ENCODE data around the gene MIS12.

Gene MIS12

DNA sequence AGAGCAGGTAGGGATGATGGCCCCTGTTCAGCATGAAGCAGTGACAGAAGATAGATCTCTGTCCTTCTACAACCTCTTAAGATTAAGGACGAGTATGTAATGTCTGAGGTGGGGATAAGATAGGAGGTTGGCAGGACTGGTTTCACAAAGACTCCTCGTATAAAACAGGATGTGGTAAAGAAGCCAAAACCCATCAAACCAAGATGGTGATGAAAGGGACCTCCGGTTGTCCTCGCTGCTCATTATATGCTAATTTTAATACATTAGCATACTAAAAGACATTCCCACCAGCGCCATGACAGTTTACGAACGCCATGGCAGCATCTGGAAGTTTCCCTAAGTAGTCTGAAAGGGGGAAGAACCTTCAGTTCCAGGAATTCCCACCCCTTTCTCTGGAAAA is 27.3 kb downstream of the MIS12 start:
- H3K36me3 ChIP-seq (ENCODE audit: control insufficient read depth, insufficient read depth, low read length): no peaks in the 10 kb centered on the region
- no peaks in the 10 kb centered on the region for H3K27me3 ChIP-seq (ENCODE audit: control insufficient read depth, insufficient read depth, low read length, poor library complexity, severe bottlenecking)
- 79 to 82% methylated on average over 7 of the region's 7 CpGs for WGBS, 2 experiments
- H3K4me1 ChIP-seq (ENCODE audit: control insufficient read depth, insufficient read depth, low read length): peaks cover 7% of the 10 kb centered on the region
- no peak overlapping the region for H3K27ac ChIP-seq (ENCODE audit: insufficient read depth, low read depth, low read length, poor library complexity, severe bottlenecking)
- no peak overlapping the region for H3K4me3 ChIP-seq (ENCODE audit: insufficient read depth, low read depth, low read length)
- no peaks in the 10 kb centered on the region for H3K9me3 ChIP-seq (ENCODE audit: control insufficient read depth, low read length)

DNA sequence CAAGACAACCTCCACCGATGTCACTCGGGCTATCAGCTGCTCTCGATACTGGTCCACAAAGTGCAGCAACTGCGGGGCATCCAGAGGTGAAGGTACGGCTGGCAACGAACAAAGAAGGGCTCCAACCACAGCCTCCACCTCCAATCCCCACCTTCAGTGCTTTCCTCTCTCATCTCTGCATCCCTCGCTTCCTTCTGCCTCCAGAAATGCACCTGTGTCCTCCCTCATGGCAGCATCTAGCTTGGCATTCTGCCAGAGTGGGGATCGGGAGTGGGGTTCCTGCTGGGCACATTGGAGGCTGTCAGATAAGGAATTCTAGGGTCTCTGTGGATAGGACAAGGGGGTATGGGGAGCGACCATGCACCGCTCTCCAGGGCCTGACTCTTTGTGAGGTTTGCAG is 28.6 kb downstream of the MIS12 start:
- Histone ChIP-seq H3K36me3 (ENCODE audit: control insufficient read depth, insufficient read depth, low read length) (no peaks in the 10 kb centered on the region), H3K27me3 (ENCODE audit: control insufficient read depth, insufficient read depth, low read length, poor library complexity, severe bottlenecking) (no peaks in the 10 kb centered on the region), H3K4me1 (ENCODE audit: control insufficient read depth, insufficient read depth, low read length) (no peaks in the 10 kb centered on the region), H3K9me3 (ENCODE audit: control insufficient read depth, low read length) (no peaks in the 10 kb centered on the region), H3K27ac (ENCODE audit: insufficient read depth, low read depth, low read length, poor library complexity, severe bottlenecking) (no peak overlapping the region), H3K4me3 (ENCODE audit: insufficient read depth, low read depth, low read length) (no peak overlapping the region)
- 95 to 96% methylated on average over 10 of the region's 10 CpGs for WGBS, 2 experiments

DNA sequence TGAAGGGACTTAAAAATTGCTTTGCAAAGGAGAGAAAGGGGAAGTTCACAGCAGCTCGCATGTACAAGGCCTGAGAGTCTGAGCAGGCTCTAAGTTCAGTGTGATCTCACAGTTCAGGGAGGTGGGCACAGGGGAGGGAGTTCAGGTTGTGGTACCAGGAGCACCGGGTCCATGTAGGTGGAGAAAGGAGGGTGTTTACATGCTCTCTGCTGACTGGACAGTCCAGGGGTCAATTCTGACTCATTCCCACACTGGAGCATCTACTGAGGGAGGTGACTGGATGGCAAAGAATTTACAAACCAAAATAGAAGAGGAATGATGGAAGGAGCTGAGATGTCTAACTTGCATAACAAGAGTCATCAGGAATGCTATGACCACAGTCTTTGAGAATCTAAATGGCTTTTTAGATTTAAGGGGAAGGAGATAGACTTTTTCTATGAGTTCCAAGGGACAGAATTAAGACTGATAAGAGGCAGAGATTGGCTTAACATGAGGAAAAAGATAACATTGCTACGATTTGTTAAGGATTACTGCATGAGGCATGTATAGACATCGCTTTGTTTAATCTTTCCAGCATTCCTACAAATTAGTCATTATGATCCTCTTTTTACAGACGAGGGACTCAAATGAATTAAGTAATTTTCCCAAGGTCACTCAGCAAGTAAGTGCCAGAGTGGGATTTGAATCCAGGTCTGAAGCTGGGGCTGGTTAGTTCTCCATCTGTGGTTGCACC is 29.9 kb downstream of the MIS12 start:
- no peaks in the 10 kb centered on the region for H3K27me3 ChIP-seq (ENCODE audit: control insufficient read depth, insufficient read depth, low read length, poor library complexity, severe bottlenecking)
- no peaks in the 10 kb centered on the region for H3K4me1 ChIP-seq (ENCODE audit: control insufficient read depth, insufficient read depth, low read length)
- no peaks in the 10 kb centered on the region for H3K36me3 ChIP-seq (ENCODE audit: control insufficient read depth, insufficient read depth, low read length)
- H3K27ac ChIP-seq (ENCODE audit: insufficient read depth, low read depth, low read length, poor library complexity, severe bottlenecking): no peak overlapping the region
- H3K9me3 ChIP-seq (ENCODE audit: control insufficient read depth, low read length): no peaks in the 10 kb centered on the region
- WGBS, 2 experiments: 80 to 84% methylated on average over 5 of the region's 5 CpGs
- no peak overlapping the region for H3K4me3 ChIP-seq (ENCODE audit: insufficient read depth, low read depth, low read length)

DNA sequence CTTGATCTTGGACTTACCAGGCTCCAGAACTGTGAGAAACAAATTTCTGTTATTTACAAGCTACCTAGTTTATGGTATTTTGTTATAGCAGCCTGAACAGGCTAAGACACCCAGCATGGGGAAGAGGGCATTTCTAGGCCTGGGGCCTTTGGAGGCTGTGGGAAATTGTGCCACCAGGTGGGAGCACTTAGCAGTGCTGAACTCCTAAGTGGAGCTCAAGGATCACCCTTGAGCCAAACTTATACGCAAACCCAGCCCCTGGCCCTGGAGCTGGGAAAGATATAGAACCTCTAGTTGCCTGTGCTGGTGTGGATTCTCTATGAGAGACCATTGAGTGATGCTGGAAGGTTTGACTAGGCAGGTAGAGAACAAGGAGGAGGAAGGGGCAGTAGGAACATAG is 36.1 kb downstream of the MIS12 start:
- Histone ChIP-seq H3K27me3 (ENCODE audit: control insufficient read depth, insufficient read depth, low read length, poor library complexity, severe bottlenecking) (no peaks in the 10 kb centered on the region), H3K4me1 (ENCODE audit: control insufficient read depth, insufficient read depth, low read length) (peaks cover 14% of the 10 kb centered on the region), H3K4me3 (ENCODE audit: insufficient read depth, low read depth, low read length) (no peak overlapping the region), H3K9me3 (ENCODE audit: control insufficient read depth, low read length) (no peaks in the 10 kb centered on the region), H3K27ac (ENCODE audit: insufficient read depth, low read depth, low read length, poor library complexity, severe bottlenecking) (no peak overlapping the region), H3K36me3 (ENCODE audit: control insufficient read depth, insufficient read depth, low read length) (no peaks in the 10 kb centered on the region)
- 84 to 96% methylated on average over 1 of the region's 1 CpG for WGBS, 2 experiments

DNA sequence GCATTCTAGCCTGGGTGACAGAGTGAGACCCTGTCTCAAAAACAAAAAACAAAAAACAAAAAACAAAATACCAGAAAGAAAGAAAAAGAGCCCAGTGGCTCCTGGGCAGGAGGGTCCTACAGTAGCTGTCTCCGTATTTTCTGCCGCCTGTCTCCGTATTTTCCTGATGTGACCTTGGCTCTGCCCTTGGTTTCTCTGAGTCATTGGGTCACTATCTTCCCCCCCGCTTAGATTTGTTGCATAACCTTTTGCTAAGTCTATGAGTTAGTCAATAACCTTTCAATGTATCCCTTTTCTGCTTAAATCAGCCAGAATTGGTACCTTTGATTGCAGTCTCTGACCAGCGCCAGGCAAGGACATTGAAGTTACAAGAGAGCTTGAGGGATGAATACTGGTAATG is 36.9 kb downstream of the MIS12 start:
- Histone ChIP-seq H3K4me3 (ENCODE audit: insufficient read depth, low read depth, low read length) (no peak overlapping the region), H3K36me3 (ENCODE audit: control insufficient read depth, insufficient read depth, low read length) (no peaks in the 10 kb centered on the region), H3K4me1 (ENCODE audit: control insufficient read depth, insufficient read depth, low read length) (peaks cover 16% of the 10 kb centered on the region), H3K27me3 (ENCODE audit: control insufficient read depth, insufficient read depth, low read length, poor library complexity, severe bottlenecking) (no peaks in the 10 kb centered on the region), H3K27ac (ENCODE audit: insufficient read depth, low read depth, low read length, poor library complexity, severe bottlenecking) (no peak overlapping the region), H3K9me3 (ENCODE audit: control insufficient read depth, low read length) (no peaks in the 10 kb centered on the region)
- 93 to 94% methylated on average over 5 of the region's 5 CpGs for WGBS, 2 experiments

DNA sequence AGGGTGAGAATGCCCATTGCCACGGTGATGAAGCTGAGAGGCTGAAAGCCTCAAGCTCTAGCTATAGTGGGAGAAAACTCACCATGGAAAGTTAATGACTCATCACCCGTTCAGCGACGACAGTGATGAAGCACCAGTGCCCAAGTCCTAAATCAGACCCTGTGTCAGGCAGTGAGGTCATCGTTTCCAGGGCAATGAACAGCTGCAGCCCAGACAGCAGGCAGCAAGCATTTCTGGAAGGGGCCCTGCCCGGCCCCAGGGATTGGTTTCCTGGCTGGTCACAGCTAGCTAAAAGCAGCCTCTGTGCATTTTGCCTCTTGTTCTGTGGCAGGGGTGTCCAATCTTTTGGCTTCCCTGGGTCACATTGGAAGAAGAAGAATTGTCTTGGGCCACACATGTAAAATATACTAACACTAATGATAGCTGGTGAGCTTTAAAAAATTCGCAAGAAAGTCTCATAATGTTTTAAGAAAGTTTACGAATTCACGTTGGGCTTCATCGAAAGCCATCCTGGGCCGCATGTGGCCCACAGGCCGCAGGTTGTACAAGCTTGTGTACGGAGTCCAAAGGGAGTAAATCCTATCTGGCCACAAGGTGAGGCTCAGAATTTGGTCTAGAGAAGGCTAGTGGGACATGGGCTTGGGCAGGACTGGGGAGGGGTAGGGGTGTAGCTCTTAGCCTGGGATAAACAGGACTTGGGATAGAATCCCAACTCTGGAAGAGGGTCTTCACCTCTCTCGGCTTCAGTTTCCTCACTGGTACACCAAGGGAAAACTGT is 40.6 kb downstream of the MIS12 start:
- WGBS, 2 experiments: 82 to 83% methylated on average over 14 of the region's 14 CpGs

DNA sequence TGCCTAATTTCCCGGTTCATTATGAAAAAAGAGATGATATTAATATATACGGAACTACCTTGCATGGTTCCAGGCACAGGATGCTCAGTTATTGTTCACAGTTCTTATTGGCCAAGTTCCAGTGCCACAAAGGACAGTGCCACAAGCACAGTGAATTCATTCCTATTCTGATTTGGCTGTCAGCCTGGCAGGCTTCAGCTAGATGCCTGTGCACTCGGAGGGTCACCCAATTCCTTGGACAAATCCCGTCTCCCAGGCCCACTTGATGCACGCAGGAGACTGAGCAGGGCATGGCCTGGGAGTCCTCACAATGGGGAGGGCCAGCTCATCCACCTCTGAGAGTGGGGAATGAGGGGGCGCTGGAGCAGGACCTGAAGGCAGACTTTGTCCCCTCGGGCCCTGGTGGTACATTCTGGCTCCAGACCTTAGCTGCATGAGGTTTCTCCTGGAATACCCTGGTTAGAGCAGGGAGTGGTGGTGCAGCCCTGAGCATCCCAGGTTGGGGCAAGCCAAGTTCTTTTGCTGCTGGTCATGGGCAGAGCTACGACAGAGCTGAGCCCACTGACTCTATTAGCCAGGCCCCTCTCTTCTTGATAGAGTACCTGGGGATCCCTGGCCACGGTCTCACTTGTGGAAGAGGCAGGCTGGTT is 41.4 kb downstream of the MIS12 start:
- Histone ChIP-seq H3K36me3 (ENCODE audit: control insufficient read depth, insufficient read depth, low read length) (no peaks in the 10 kb centered on the region), H3K4me1 (ENCODE audit: control insufficient read depth, insufficient read depth, low read length) (peaks cover 16% of the 10 kb centered on the region), H3K4me3 (ENCODE audit: insufficient read depth, low read depth, low read length) (no peak overlapping the region), H3K9me3 (ENCODE audit: control insufficient read depth, low read length) (no peaks in the 10 kb centered on the region), H3K27ac (ENCODE audit: insufficient read depth, low read depth, low read length, poor library complexity, severe bottlenecking) (peak overlapping the region; percentile 78), H3K27me3 (ENCODE audit: control insufficient read depth, insufficient read depth, low read length, poor library complexity, severe bottlenecking) (no peaks in the 10 kb centered on the region)
- WGBS, 2 experiments: 94 to 97% methylated on average over 9 of the region's 9 CpGs

More for the DNA sequence above, 40.6 kb downstream of the MIS12 start:
- no peak overlapping the region for H3K4me3 ChIP-seq (ENCODE audit: insufficient read depth, low read depth, low read length)
- no peaks in the 10 kb centered on the region for H3K27me3 ChIP-seq (ENCODE audit: control insufficient read depth, insufficient read depth, low read length, poor library complexity, severe bottlenecking)
- H3K36me3 ChIP-seq (ENCODE audit: control insufficient read depth, insufficient read depth, low read length): no peaks in the 10 kb centered on the region
- peak overlapping the region; percentile 78 for H3K27ac ChIP-seq (ENCODE audit: insufficient read depth, low read depth, low read length, poor library complexity, severe bottlenecking)
- peaks cover 16% of the 10 kb centered on the region for H3K4me1 ChIP-seq (ENCODE audit: control insufficient read depth, insufficient read depth, low read length)
- no peaks in the 10 kb centered on the region for H3K9me3 ChIP-seq (ENCODE audit: control insufficient read depth, low read length)

DNA sequence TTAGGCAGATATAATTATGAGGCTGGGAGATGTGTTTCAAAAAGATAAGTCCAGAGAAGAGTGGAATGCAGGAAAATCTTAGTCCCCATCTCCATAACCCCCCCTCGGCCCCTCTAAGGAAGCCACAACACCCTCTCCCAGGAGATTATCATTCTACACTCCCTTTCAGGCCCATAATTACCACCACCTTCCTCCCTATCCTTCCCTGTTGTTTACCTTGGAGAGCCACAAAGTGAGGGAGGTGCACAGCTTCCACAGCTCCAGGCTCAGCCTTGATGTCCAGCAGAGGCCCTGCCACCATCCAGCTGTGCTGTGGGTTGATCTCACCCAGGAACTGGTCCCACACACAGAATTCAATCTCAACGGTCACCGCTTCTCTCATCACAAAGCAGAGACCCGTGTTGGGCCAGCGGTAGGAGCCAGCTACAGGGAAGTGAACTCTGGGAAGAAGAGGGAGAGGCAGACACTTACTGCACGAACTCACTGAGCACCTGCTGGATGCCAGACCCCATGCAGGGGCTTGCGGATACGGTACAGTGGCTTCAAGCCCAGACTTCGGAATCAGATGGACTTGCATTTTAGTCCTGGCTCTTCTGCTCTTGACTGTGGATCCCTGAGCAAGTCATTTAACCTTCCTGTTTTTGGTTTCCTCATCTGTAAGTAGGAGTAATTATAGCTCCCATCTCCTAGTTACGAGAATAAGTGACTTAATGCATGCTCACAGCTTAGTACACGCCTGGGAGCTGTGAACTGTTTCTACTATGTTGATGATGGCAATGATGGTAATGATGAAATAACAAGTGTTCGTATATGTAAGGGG is 44.1 kb downstream of the MIS12 start:
- H3K36me3 ChIP-seq (ENCODE audit: control insufficient read depth, insufficient read depth, low read length): no peaks in the 10 kb centered on the region
- H3K4me3 ChIP-seq (ENCODE audit: insufficient read depth, low read depth, low read length): no peak overlapping the region
- WGBS, 2 experiments: 89 to 92% methylated on average over 11 to 12 of the region's 12 CpGs
- H3K9me3 ChIP-seq (ENCODE audit: control insufficient read depth, low read length): no peaks in the 10 kb centered on the region
- H3K27me3 ChIP-seq (ENCODE audit: control insufficient read depth, insufficient read depth, low read length, poor library complexity, severe bottlenecking): no peaks in the 10 kb centered on the region
- H3K4me1 ChIP-seq (ENCODE audit: control insufficient read depth, insufficient read depth, low read length): peaks cover 16% of the 10 kb centered on the region
- no peak overlapping the region for H3K27ac ChIP-seq (ENCODE audit: insufficient read depth, low read depth, low read length, poor library complexity, severe bottlenecking)

DNA sequence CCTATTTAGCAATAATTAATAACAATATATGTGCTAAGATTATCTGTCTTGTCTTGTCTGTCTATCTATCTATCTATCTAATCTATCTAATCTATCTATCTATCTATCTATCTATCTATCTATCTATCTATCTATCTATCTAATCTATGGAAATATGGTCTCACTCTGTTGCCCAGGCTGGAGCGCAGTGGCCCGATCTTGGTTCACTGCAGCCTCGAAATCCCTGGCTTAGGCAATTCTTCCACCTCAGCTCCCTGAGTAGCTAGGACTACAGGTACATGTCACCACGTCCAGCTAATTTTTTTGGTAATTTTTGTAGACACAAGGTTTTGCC is 44.7 kb downstream of the MIS12 start:
- Histone ChIP-seq H3K27ac (ENCODE audit: insufficient read depth, low read depth, low read length, poor library complexity, severe bottlenecking) (no peak overlapping the region), H3K27me3 (ENCODE audit: control insufficient read depth, insufficient read depth, low read length, poor library complexity, severe bottlenecking) (no peaks in the 10 kb centered on the region), H3K9me3 (ENCODE audit: control insufficient read depth, low read length) (no peaks in the 10 kb centered on the region), H3K4me3 (ENCODE audit: insufficient read depth, low read depth, low read length) (no peak overlapping the region), H3K4me1 (ENCODE audit: control insufficient read depth, insufficient read depth, low read length) (peaks cover 16% of the 10 kb centered on the region), H3K36me3 (ENCODE audit: control insufficient read depth, insufficient read depth, low read length) (no peaks in the 10 kb centered on the region)
- 88 to 90% methylated on average over 4 of the region's 4 CpGs for WGBS, 2 experiments

DNA sequence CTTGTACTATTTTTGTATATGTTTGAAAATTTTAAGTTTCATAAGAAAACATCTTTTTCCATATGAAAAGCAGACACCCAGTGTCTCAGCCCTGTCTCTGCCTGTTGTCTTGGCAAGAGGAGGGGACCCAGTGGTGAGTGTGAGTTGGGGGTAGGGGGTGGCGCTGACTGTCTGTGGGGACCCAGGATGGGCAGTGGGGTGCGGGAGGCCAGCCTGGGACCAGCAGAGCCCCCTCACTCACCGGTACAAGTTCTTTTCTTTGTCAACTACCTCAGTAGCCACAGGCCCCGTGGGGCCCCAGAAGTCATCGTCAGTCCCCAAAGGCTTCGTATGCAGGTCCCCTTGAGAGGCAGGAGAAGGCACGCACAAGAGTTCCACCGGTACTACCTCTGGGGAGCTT is 46.2 kb downstream of the MIS12 start:
- peaks cover 2% of the 10 kb centered on the region for H3K4me1 ChIP-seq (ENCODE audit: control insufficient read depth, insufficient read depth, low read length)
- H3K4me3 ChIP-seq (ENCODE audit: insufficient read depth, low read depth, low read length): no peak overlapping the region
- WGBS, 2 experiments: 86 to 87% methylated on average over 8 of the region's 8 CpGs
- H3K27me3 ChIP-seq (ENCODE audit: control insufficient read depth, insufficient read depth, low read length, poor library complexity, severe bottlenecking): no peaks in the 10 kb centered on the region
- no peak overlapping the region for H3K27ac ChIP-seq (ENCODE audit: insufficient read depth, low read depth, low read length, poor library complexity, severe bottlenecking)
- H3K36me3 ChIP-seq (ENCODE audit: control insufficient read depth, insufficient read depth, low read length): no peaks in the 10 kb centered on the region
- no peaks in the 10 kb centered on the region for H3K9me3 ChIP-seq (ENCODE audit: control insufficient read depth, low read length)
